Transverse colon (tissue), 4 donors: ENCODE results near the gene MYRF.

Experiments
- EP300 ChIP-seq: sonication (generic); formaldehyde crosslinking; IDR thresholded peaks from one replicate; pipeline ENCODE4 v1.6.1; 2017; ENCODE audit warnings: antibody characterized with exemption, low read depth
- POLR2A ChIP-seq: fragments of 450-650 bp; IDR thresholded peaks from one replicate; pipeline ENCODE4 v1.6.1; 2016; ENCODE audit warnings: antibody characterized with exemption, mild to moderate bottlenecking, moderate library complexity
- POLR2AphosphoS5 ChIP-seq, 3 donors: sonication (generic); formaldehyde crosslinking; IDR thresholded peaks; one replicate each; pipeline ENCODE4 v1.6.1; 2016; ENCODE audit warnings: antibody characterized with exemption in 3 of 3
- TF ChIP-seq, protein P1 (sequence below), 5 experiments: fragments of 200-600 bp in 3 of 5; fragments of 450-650 bp in 2 of 5; sonication (generic) in 3 of 5; IDR thresholded peaks; 1 replicate in 2 of 5; 2 replicates in 3 of 5; pipeline ENCODE4 v1.5.1; 2016 to 2017; ENCODE audit warnings: antibody characterized with exemption in 5 of 5, inconsistent platforms in 3 of 5, mild to moderate bottlenecking in 2 of 5, moderate library complexity in 1 of 5

DNA sequence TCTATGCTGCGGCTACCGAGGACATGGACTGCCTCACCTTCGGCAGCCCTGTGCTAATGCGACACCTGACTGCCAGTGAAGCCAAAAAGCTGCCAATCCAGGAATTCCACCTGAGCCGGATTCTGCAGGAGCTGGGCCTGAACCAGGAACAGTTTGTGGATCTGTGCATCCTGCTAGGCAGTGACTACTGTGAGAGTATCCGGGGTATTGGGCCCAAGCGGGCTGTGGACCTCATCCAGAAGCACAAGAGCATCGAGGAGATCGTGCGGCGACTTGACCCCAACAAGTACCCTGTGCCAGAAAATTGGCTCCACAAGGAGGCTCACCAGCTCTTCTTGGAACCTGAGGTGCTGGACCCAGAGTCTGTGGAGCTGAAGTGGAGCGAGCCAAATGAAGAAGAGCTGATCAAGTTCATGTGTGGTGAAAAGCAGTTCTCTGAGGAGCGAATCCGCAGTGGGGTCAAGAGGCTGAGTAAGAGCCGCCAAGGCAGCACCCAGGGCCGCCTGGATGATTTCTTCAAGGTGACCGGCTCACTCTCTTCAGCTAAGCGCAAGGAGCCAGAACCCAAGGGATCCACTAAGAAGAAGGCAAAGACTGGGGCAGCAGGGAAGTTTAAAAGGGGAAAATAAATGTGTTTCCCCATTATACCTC lies 43.6 kb downstream of the MYRF start:
- TF ChIP-seq EP300: no peak
- TF ChIP-seq, protein P1, sequence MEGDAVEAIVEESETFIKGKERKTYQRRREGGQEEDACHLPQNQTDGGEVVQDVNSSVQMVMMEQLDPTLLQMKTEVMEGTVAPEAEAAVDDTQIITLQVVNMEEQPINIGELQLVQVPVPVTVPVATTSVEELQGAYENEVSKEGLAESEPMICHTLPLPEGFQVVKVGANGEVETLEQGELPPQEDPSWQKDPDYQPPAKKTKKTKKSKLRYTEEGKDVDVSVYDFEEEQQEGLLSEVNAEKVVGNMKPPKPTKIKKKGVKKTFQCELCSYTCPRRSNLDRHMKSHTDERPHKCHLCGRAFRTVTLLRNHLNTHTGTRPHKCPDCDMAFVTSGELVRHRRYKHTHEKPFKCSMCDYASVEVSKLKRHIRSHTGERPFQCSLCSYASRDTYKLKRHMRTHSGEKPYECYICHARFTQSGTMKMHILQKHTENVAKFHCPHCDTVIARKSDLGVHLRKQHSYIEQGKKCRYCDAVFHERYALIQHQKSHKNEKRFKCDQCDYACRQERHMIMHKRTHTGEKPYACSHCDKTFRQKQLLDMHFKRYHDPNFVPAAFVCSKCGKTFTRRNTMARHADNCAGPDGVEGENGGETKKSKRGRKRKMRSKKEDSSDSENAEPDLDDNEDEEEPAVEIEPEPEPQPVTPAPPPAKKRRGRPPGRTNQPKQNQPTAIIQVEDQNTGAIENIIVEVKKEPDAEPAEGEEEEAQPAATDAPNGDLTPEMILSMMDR (IDR thresholded peaks at IDR 0.05): no peak
- no peak for TF ChIP-seq POLR2AphosphoS5 (IDR thresholded peaks at IDR 0.05)
- TF ChIP-seq POLR2A: no peak
